ENCODE data around the gene SEC61B. TPM values are rescaled to one million over a fixed set of nuclear protein-coding genes. Genes with fewer than 3 reads are reported as not detected.

SEC61B gene
- total and polyA plus RNA-seq, 9 of the 15 experiments (the other 6 are each of a cell fraction or from before 2014, with no cell fraction given) = 57.8 to 262 (median 172) TPM

DNA sequence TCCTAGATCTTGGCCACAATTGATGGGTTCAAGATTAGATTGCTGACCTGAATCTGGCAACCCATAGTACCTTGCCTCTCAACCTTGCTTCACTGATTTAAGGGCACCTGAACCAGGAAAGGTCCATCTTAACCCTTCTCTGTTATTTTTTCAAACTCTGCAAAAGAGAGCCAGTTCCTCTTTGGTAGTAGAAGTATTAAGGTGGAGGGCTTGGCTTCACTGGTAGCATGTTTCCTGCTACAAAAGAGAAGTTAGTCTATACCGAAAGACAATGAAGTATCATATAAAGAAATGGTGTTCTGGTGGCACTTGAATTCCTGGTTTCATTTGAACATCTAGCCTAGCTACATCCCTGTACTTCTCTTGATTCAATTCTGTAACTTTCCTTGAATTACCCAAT is 8.9 kb upstream of the SEC61B start:
- WGBS (ENCODE audit: insufficient coverage, low coverage, missing lambda C conversion rate) = 100% methylated on average over 1 of the region's 1 CpG
- Histone ChIP-seq H3K4me2 (ENCODE audit: insufficient read depth, low read length) (no peak overlapping the region), H3K9me1 (ENCODE audit: control insufficient read depth, insufficient read depth, low read length) (no peaks in the 10 kb centered on the region), H2AFZ (ENCODE audit: low read depth, low read length) (no peak overlapping the region), H3K4me1 (replicated peaks in 1 of 2; ENCODE audit: control insufficient read depth in 2 of 2, insufficient read depth in 2 of 2, low read length in 2 of 2) (no peaks in the 10 kb centered on the region; a peak in 1 of 5 replicates), H3K4me3 (no peak overlapping the region), H3K27me3 (ENCODE audit: control insufficient read depth in 2 of 2, insufficient read depth in 2 of 2, low read length in 2 of 2) (no peaks in the 10 kb centered on the region; a peak in 1 of 5 replicates), H3K9me3 (replicated peaks; ENCODE audit: control insufficient read depth, insufficient read depth, low read depth, low read length) (peaks cover 3% of the 10 kb centered on the region), H3K36me3 (ENCODE audit: control insufficient read depth, insufficient read depth, low read length) (peaks cover 22% of the 10 kb centered on the region), H4K20me1 (replicated peaks; ENCODE audit: control insufficient read depth, insufficient read depth, low read length) (no peaks in the 10 kb centered on the region; the same call in 1 of the 2 replicates), H3K27ac (ENCODE audit: extremely low read depth, low read depth, low read length) (no peak overlapping the region), H3K9ac (ENCODE audit: insufficient read depth in 1 of 2, low read depth in 2 of 2, low read length in 2 of 2) (no peak overlapping the region), H3K79me2 (ENCODE audit: control insufficient read depth, insufficient read depth, low read length) (peaks cover 12% of the 10 kb centered on the region; the same call in 2 of the 3 replicates)
- DNase-seq (ENCODE audit: extremely low read depth in 1 of 4, low spot score in 3 of 4) (no peak), FAIRE-seq (no peak), ATAC-seq (no peak)
- CTCF ChIA-PET (ENCODE audit: low intra/inter-chr PET ratio) = no interaction called here
- intact Hi-C loops (cut with micrococcal nuclease) (no loop called here), in situ Hi-C loops (cut with MboI) (no loop called here)
- TF ChIP-seq SIX5 (IDR thresholded peaks at IDR 0.05; ENCODE audit: borderline replicate concordance in 1 of 2, insufficient read depth in 1 of 2, low read depth in 1 of 2, low read length in 2 of 2) = no peak
- no peak for TF ChIP-seq FOXA3 (CRISPR knock-in tag; conservative IDR thresholded peaks at IDR 0.05 in 1 of 2, IDR thresholded peaks at IDR 0.05 in 1 of 2)
- TF ChIP-seq FOSL1 (tag; conservative IDR thresholded peaks at IDR 0.05) = no peak
- no peak for TF ChIP-seq CUX1 (CRISPR knock-in tag; IDR thresholded peaks at IDR 0.05)
- POLR2A ChIA-PET = interaction anchor here (0.7 to 4.2 kb wide), 2 partner anchors 8 to 436 kb away, joined by 3 to 25 read pairs; partner anchors contain the start of genes ALG2 and SEC61B
- no TSS peak for BruUV-seq (replicated peaks)
